Activated T-helper 1 cell treated with anti-CD3 and anti-CD28 coated beads, Interleukin-2, amount 50 U/mL, for 16 hours (primary cell): ENCODE results near the gene RASSF5.

Experiments
- DNase-seq, 2 donors: peaks; one replicate each; pipeline ENCODE4 v3.0.0-alpha.2; 2020; ENCODE audit warnings: low read depth in 1 of 2, low spot score in 1 of 2

Gene RASSF5, protein sequence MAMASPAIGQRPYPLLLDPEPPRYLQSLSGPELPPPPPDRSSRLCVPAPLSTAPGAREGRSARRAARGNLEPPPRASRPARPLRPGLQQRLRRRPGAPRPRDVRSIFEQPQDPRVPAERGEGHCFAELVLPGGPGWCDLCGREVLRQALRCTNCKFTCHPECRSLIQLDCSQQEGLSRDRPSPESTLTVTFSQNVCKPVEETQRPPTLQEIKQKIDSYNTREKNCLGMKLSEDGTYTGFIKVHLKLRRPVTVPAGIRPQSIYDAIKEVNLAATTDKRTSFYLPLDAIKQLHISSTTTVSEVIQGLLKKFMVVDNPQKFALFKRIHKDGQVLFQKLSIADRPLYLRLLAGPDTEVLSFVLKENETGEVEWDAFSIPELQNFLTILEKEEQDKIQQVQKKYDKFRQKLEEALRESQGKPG

DNA sequence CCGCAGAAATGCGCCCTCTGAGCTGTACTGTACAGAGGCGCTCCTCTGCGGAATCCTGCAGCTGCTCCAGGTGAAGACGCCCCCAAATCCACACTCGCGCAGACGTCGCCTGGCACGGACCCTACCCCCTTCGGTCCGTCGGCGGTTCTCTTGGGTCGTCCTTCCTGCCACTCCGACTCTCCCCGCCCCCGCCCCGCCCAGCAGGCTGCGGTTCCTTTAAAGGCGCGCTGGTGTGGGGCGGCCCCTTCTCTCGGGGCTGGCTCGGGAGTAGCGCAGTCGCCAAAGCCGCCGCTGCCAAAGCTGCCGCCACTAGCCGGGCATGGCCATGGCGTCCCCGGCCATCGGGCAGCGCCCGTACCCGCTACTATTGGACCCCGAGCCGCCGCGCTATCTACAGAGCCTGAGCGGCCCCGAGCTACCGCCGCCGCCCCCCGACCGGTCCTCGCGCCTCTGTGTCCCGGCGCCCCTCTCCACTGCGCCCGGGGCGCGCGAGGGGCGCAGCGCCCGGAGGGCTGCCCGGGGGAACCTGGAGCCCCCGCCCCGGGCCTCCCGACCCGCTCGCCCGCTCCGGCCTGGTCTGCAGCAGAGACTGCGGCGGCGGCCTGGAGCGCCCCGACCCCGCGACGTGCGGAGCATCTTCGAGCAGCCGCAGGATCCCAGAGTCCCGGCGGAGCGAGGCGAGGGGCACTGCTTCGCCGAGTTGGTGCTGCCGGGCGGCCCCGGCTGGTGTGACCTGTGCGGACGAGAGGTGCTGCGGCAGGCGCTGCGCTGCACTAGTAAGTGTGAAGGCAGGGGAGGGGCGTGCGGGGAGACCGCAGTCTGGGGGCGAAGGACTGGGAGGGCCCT lies at the start of gene RASSF5:
RASSF5 (plus strand) TSS at position 248 of the 846 bp plus-strand sequence; CDS start at position 320, 72 bp downstream.
- peak; percentile 64 to 67 for DNase-seq

DNA sequence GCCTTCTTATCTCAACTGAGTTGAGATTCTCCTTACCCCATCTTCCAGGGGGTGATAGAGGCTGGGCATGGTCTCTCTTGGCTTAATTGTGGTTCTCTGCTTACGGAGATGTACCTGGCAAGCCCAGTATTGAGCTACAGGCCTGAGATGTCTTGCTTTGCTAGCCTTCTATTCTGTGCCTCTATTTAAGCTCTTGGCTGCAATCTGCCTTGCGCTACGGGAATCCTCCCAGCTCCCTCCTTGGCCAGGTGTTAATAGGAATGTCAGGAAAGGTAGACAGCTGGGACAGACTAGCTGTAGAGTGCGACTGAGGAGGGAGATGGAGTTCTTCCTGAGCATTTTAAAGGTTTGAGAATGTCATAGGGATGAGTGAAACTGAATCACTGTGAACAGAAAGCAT lies 47.6 kb upstream of the RASSF5 start:
- no peak for DNase-seq

DNA sequence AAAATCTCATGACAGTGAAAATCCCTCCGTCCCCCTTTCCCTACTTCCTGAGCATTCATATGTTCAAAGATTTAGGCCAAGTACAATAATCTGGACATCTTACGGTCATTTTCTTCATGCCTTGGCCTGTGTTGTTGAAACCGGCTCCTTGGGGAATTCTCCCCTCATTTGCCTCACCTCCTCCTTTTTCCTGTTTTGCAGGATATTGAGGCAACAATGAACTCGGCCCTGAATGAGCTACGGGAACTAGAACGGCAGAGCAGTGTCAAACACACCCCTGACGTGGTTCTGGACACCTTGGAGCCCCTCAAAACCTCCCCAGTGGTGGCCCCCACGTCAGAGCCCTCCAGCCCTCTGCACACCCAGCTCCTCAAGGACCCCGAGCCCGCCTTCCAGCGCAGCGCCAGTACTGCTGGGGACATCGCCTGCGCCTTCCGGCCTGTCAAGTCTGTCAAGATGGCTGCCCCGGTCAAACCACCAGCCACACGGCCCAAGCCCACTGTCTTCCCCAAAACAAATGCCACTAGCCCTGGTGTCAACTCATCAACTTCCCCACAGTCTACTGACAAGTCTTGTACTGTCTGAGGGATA lies 46.4 kb upstream of the RASSF5 start:
- DNase-seq = no peak

DNA sequence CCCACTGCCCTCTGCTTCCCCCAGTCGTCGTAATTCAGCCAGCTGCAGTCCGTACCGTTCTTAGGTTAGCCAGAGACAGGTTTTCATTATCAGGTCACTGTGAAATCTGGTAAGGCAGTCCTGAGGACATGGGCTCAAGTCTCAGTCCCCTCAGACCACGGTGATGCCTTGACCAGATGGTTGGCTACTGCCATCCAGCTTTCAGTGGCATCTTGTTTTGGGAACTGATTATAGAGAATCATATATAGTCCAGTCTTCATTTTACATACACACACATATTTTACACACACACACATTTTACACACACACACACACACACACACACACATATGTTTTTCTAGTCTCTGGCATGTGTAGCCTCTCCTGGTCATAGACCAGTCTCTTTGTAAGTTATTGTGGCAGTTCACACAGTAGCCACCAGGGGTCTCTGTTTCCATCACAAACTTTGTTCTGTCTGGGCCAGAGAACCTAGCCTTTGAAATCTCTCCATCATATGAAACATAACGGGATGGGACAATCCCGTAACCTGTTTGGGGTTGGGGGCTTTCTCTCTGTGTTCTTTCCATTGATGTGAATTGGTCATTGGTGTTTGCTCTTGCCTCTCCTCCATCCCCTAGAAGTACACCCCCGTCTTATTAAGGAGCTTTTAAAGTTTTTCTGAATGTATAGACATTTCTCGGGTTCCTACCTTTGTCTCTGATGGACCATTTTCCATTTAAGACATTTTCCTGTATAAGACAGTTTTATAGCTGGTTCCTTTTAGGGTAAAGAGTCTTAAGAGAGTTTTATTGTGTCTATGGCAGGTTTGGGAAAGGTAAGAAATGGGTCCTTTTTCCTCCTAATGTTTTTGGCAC lies 45.5 kb upstream of the RASSF5 start:
- DNase-seq = peak; percentile 45 to 49

DNA sequence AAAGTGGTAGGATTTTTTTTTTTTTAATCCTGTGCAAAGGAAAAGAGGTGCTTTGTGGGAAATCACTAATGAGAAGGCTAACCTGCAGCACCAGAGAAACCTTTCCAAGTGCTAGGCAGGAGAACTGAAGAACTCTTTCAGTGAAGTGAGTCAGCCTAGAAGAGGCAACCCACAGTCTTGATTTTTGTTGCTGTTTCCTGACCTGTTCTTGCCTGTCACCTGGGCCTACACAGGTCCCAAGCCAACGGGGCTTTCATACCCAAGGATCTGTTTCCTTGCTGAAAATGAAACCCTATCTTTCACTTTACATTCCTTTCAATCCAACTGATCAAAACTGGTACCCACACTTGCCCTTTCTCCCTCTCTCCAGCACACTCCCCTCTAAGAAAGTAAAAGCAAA lies 44.2 kb upstream of the RASSF5 start:
- DNase-seq = no peak

DNA sequence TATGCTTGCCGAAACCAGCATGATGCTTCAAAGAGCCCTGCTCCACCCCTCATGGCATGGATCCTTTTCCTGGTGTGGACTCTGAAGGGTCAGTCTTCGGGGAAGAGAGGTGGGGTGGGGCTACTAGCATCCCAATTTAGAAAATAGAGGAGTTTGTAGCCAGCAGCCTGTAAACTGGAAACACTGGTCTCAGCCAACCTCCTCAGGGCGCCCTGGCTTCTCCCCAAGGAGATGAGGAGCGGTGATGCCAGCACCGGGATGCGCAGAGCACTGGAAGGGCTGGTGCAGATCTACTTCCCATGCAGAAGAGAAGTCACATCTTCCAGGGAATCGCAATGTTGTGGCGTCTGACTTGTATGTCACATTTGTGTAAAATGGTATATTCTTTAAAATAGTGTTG lies 43.4 kb upstream of the RASSF5 start:
- DNase-seq = no peak

DNA sequence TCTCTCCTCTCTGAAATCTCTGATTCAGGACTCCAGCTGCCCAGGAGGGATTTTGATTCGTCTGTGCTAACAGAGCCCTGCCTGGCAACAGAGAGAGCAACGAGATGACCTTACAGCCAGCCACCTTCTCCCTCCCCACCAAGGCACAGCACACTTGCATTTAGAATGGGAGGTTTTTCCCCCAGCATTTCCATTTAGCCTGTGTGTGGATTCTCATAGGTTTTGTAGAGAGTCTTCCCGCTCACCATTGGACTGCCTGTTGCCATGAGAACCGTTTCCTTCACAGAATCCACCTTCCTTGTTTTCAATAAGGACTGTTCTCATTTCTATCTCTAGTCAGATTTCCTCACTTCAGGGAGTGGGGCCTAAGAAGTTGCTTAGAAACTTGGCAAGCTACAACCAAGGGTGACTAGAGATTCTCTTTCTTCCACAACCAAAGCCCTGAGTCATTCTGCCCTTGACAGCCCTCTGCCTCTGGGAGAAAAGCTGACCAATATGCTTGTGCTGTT lies 42.8 kb upstream of the RASSF5 start:
- no peak for DNase-seq

DNA sequence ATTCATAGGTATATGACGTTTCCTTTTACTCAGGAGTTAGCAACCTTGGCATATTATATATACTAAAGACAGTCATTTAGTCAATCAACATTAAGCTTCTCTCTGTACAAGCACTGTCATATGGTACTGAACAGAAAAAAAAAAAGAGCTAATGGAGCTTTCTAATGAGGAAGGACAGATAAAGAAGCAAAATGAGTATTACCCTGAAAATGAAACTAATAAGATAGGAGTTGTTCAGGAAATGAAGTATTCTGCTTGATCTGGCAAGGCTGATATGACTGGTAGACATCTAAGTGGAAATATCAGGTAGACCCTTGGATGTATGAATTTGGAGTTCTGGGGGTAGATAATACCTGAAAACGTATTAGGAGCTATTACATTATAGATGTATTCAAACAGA lies 41.4 kb upstream of the RASSF5 start:
- DNase-seq = no peak

DNA sequence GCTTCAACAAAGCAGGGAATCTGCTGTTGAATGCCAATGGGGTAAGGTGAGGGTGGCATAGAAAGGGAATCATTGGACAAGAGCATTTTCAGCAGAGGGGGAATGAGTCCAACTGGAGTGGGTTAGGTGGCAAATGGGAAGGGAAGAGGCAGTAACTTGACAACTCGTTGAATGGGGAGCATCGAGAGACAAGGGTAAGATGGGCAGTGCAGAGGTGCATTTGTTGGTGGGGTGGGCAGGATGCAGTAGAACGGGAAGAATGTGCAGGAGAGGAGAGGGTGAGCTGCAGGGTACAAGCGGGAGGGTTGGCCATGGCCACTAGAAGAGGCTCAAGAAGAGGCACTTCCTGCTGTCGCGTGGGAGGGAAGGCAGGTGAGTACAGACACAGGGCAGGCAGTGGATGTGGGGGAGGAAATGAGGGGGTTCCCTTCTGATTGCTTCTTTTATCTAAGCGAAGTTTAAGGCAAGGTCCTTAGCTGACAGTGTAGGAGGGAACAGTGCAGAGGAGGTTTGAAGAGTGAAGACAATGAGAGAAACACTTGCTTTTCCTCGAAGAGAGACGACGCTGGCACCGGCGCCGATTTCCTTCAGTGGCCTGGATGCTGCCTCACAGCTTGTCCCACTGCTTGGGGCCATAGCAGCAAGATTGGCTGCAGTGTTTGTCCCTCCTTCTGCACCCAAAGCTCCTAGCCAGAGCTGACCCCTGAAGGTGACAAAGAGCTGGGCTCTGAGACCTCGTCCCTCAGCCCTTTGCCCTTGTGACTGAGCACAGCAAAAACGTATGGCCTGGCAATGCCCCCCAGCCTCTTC lies 40.3 kb upstream of the RASSF5 start:
- no peak for DNase-seq

DNA sequence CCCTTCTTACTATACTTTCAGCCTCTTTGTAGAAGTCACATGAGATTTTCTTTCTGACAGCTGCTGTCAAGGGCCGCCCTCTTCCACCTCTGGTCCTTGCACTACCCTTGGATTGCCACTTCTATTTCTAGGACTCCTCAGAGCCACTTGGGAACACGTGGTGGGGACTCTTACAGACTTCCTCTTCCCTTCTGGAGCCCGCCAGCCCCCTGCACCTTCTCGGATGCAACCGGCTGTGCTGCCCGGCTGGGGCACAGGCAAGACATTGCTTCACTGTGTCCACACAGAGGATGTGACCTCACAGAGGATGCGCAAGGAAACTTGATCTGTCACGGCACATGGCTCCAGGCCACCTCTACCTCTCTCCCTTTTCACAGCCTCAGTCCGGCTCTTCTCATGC lies 39.4 kb upstream of the RASSF5 start:
- DNase-seq = no peak

DNA sequence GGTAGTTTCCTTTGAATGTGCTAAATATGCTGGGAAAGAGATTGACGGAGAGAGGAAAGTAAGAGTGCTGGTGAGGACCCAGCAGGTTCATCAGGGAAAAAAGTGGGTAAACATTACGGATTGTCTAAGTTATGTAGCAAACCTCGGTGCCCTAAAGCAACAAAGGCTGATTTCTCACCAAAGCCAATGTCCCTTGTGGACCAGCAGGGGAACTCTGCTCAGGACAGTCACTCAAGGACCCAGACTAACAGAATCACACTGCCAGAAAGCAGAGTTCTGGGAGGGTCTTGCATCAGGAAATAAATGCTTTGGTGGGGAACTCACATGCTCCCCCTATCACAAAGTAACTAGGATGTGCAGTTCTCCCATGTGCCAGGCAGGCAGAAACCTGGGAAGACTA lies 38.8 kb upstream of the RASSF5 start:
- no peak for DNase-seq

DNA sequence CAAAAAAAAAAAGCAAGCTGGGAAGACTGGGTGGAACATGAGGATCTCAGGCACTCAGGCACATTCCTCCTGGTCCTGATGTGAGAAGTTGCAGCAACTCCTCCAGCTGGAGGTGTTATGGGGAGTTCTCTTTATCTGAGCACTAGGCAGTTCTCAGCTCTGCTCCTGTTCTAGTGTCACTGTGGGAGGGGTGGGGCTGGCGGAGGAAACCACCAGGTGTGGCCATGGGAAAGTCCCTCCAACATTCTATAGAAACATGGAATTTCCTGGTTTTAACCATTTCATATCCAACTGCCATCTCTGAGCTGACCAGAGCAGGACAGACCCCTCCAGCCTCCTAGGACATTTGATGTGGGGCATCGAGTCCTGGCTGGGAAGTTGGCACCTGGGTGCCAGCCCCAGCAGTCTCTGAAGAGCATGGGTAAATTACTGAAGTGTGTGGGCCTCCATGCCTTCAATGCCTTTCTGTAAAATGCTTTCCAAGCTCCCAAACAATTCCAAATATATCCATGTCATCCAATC lies 37.9 kb upstream of the RASSF5 start:
- no peak for DNase-seq

DNA sequence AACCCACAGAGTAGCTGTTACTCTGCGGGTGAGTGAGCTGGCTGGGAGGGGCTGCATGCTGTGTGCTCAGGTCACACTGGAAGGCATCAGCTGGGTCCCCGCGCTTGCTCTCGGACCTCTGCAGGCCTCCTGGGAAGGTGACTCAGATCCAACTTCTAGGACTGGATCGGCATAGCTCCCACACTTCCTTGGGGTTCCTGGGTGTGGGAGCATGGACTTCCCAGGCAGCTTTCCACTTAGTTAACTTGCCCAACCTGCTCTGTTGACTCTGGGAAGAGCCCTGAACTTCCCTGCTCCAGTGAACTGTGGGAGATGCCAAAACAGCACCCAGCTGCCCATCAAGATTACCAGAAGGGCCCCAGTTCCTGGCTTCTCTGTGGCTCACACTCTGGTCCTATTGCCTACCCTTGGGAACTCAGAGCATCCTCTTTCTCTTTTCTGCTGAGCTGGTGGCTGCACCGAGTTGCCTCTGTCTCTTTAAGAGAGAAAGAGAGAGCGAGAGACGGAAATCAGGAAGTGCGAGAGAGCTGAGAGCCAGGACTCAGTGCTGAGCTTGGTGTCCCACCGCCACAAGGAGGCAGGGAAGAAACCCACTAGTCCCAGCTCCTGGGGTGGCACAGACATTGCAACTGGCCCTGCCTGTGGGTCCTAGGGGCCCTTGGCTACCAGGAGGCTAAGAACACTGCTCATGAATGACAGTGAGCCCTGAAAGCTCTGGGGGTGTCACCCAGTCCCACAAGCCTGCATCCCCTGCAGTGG lies 37.2 kb upstream of the RASSF5 start, which contains the start of gene IKBKE:
IKBKE (plus strand) TSS at position 544 of the 759 bp plus-strand sequence. CDS start 2,752 bp downstream, outside the sequence.
- DNase-seq = no peak

DNA sequence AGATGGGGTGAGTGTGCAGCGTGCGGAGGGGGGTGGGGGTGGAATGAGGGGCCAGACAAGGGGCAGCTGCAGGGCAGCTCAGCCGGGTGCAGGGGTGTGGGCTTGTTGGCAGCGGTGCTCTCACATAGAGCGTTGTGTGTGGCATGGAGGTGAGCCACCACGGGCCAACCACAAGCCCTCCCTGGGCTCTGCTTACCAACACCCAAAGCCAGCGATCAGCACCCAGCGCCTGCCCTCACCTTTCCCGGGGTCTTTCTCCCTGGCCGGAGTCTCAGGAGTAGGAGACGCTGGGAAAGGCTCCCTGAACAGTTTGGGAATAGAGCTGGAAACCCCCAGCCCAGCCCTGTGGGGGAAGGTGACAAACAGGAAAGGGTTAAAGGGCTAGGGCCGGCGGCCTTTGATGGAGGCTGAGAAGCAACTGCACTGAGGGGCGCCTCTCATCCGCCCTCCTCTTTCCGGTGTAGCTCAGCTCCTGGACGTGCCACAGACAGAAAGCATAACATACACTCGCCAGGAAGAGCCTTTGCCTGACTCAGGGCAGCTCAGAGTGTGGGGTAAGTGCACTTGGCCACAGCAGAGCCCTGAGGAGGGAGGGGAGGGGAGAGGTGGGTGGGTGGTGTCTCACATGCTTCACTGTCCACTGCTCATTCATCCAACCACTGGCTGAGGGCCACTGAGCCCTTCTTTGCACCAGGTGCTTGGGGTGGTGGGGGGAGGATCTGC lies 36.5 kb upstream of the RASSF5 start:
- peak in 1 of 2 donors; percentile 21 for DNase-seq

DNA sequence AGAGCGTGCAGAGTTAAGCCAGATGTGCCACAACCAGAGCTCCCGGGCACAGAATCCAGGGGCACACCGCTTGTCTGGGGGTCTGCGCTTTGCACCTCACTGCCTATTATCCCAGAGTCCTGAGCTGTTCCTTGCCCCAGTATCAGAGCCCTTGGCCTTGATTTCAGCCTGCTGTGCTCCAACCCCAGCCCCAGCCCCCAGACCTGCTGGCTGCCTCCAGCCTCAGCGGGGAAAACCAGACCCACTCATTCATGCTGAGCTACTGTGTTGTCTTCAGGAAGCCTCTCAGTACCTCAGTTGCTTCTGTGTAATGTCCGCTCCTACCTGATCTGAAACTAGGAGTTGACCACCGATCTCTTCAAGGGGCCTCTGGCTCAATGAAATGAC lies 35.9 kb upstream of the RASSF5 start:
- DNase-seq = no peak

DNA sequence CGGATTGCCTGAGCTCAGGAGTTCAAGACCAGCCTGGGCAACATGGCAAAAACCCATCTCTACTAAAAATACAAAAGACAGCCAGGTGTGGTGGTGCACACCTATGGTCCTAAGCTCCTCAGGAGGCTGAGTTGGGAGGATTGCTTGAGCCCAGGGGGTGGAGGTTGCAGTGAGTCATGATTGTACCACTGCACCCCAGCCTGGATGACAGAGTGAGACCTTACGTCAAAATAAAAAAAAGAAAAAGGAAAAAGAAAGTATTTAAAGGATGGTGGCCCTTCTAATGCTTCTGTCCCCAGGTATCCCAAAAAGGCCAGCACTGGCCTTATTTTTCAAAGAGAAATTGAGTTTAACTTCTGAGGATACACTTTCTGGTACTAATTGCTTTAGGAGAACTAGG lies 35.3 kb upstream of the RASSF5 start:
- no peak for DNase-seq

DNA sequence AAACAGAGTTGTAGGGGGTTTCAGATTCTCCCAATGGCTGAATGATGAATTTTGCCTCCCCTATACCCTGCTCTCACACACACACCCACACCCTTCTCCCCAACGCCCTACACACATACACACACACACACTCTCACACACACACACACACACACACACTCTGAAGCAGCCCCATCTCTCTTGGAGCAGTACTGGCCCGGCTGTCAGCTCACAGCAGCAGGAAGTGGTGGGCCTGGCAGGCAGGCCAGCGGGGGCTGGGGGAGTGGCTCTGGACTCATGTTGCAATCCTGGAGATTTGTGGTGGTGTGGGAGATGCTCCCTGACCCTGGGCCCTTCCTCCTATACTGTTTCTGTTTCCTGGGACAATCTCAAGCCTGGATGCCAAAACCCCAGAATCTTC lies 34.9 kb upstream of the RASSF5 start:
- no peak for DNase-seq

DNA sequence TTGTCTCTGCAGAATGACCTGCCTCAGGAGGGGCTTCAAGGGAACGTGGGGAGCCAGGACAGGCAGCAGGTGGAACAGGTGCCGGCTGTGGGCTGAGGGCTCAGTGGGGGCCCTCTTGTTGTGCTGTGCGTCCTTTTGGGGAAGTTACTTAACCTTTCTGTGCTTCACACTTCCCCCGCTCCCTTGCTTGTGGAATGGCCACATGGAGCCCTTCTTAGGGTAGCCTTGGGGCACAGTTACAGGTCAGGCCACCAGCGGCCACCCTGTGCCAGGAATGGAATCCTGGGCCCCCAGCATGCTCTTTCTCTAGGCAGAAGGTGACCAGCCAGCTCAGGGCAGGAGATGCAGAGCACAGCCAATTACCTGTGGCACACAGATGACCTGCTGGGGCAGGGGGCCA lies 34.4 kb upstream of the RASSF5 start:
- no peak for DNase-seq
